8988T (cell line): ENCODE data around the gene C16orf95.
"Not testable (repeated sequence)": the region's sequence is repeated elsewhere in the genome, so short reads cannot be mapped to it uniquely, and the experiment has no call there.

Source experiments
- DNase-seq: peaks from one replicate; pipeline ENCODE4 v3.0.0; 2011

Gene C16orf95

DNA sequence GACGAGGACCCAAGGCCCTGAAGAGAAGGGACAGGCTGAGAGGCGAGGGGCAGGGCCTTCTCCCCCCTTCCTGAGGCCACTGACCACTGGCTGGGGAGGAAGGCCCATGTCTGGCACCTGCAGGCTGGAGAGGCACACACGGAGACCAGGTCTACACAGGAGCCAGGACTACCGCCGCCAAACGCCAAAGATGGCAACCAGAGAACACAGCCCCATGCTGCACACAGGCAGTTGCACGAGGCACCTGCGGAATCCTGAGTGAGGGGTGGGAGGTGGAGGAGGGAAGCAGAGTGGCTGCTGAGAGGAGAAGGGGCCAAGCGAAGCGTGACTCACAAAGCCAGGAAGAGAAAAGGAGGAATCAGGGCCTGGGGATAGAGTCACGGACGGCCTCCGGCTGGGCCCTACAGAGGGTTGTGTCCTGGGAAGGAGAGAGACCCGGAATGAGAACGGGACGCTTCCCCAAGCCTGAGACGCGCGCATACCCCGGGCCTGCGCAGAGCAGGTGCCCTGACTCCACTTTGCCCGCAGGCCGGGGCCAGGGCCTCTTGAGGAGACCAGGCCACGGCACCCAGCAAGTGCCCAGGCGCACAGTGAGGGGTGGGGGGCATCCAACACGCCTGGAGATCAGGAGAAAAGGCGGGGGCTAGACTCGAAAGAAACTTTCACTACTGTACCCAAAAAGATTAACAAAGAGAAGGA is 28.7 kb upstream of the C16orf95 start:
- no peak for DNase-seq

DNA sequence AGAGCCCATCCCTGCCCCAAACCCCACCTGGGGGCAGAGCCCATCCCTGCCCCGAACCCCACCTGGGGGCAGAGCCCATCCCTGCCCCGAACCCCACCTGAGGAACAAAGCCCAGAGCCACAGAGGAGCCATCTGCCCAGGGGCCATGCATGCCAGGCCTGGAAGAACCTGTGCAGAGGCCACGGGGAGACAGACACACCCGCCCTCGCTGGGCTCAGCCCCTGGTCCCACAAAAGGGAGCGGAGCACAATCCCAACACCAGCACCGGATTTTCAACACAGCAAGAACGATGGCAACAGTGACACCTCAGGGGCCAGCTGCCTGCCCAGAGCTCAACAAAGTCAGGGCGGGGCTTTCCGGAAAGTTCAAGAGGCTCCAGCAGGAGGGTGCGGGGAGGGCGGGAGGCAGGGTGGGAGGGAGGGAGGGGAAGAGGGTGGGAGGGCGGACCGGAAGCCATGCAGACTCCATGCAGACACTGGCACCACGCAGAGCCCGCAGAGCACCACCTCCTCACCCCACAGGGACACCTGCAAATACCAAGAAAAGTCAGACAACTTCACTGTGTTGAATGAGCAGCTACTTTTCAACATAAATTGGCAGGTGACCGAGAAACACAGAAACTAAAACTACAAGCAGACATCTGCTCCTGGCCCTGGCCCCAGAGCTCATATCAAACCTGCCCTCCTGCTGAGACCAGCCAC is 27.9 kb upstream of the C16orf95 start:
- no peak for DNase-seq

DNA sequence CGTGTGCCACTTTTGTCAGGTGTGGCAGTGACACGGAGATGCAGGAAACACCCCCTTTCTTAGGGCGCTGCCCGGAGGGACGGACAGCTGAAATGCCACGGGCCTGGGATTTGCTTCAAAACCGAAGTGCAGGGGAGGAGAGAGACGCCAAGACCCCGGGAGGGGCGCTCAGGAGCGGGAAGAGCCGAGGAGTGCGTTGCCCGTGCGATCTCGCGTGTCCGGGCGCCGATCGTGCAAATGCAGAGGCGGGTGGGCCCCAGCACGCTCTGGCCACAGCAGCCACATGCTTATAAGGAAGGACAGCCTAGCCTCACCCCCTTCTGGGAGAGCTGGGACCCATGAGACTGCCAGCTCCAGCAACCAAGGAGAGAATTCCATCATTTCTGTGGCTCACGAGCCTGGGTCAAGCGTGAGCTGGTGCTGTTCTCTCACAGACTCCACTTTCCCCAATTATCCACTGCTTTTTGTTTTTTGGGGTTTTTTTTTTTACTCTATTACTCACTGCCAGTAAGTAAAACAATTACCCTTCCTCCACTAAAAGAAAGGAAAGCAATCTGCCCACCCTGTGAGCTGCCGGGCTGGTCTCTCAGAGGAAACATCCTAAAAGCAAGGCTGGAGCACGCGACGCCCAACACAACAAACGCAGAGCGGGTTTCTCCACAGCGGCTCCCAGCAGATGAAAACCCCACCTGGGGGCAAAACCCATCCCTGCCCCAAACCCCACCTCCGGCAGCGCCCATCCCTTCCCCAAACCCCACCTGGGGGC is 27.2 kb upstream of the C16orf95 start:
- no peak for DNase-seq

DNA sequence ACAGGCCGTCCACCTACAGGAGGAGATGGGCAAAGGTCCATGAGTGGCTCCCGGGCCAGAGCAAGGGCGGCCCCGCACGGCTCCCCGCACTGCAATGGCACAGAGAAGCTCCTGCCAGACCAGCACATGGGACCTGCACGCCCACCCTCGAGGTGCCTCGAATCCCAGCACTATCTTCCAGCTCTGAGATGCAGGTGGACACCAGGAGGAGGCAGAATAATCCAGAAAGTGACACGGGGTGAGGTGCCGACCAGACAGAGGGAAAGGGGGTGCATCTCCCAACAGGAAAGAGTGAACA is 26.5 kb upstream of the C16orf95 start:
- no peak for DNase-seq

DNA sequence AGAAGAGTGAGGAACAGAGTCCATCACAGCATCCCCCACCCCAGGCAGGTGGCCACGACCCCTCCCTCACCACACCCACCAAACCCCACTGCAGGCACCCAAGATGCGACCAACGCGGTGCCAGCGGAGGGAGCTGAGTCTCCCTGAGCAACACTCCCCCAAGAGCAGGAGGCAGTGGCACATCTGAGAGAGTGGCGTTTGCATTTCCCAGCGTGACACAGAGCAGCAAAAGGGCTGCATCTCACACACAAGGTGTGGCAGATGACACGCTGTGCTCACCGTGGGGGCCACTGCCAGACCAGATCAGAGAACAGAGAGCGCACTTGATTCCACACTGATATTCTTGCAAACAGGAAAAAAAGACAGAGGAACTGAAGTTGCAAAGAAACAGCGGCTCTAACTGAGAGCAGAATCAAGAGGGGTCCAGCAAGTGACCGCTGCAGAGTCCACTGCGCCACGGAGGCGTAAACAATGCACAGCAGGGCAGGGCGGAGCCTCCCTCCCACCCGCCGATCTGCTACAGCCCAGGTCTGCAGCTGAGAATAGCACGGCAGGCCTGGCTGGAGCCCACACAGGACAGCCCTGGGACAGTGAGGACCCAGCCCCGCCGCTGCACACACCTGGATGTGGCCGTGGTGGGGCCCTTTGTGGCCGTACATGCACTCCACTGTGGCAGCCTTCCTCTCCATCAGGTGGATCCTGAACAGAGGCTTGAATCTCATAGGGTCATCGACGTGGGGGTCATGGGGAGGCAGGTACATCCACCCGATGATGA is 26.0 kb upstream of the C16orf95 start:
- no peak for DNase-seq

DNA sequence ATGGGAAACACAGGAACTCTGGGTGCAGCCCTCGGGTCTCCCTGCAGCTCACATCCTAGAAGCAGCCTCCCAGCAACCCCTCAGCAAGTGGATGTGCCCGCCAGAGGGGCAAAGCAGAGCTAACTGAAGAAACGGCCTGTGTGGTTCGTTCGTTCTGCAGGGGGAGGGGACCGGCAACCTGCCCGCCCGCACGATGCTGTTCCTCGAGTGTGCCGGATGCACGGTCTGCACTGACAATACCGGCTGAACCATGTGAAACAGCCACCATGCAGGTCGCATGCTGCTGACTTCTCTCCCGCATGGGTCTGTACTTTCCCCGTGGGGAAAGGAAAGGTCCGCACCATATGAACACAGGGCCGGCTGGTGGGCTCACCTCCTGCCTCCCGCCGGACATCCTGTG is 25.3 kb upstream of the C16orf95 start:
- DNase-seq: no peak

DNA sequence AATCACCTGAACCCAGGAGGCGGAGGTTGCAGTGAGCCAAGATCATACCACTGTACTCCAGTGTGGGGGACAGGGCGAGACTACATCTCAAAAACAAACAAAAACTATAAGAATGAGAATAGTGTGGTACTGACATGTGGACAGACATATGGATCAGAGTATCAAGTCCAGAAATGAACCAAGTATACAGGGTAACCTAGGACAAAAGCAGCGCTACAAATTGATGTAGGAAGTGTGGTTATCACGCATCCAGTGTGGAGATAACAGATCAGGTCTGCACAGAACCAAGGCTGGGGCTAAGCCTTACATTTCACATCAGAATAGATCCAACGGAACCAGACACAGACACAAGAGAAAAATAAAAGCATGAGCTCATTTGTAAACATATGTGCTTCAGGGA is 23.0 kb upstream of the C16orf95 start:
- no peak for DNase-seq

DNA sequence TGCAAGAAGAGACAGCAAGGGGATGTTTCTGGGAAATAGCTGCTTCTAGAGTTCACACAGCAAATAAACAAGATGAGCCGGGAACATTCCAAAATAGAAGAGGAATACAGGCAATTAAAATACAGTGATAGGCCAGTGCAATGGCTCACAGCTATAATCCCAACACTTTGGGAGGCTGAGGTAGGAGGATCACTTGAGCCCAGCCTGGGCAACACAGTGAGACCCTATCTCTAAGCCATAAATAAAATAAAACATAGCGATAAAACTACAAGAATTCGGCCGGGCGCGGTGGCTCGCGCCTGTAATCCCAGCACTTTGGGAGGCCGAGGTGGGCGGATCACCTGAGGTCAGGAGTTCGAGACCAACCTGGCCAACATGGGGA is 22.5 kb upstream of the C16orf95 start:
- DNase-seq: not testable (repeated sequence)

DNA sequence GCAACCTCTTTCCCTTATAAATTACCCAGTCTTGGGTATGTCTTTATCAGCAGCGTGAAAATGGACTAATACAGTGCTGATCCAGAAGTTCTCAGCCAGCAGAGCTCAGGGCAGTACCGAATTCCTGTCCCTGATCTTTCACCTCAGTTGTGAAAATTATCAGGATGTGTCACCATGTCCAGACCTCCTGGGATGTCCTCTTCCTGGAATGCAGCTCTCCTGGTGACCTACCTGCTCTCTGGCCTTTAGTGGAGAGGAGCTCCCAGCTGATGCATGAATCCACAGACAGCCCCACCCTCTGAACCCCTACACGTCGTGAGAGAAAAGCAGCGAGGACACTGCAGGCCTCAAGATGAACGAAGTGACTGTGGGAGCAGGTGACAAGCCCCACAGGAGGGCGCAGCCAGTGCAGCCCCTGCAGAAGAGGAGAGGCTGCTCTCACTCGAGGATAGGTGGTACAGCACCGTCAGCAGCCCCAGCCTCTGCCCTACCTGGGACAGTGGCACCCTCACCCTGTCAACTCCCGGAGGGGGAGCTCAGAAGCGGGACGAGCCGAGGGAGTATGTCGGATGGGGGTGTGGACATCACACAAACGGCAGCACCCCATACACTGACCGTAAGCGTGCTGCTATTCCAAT is 22.0 kb upstream of the C16orf95 start:
- DNase-seq: no peak

DNA sequence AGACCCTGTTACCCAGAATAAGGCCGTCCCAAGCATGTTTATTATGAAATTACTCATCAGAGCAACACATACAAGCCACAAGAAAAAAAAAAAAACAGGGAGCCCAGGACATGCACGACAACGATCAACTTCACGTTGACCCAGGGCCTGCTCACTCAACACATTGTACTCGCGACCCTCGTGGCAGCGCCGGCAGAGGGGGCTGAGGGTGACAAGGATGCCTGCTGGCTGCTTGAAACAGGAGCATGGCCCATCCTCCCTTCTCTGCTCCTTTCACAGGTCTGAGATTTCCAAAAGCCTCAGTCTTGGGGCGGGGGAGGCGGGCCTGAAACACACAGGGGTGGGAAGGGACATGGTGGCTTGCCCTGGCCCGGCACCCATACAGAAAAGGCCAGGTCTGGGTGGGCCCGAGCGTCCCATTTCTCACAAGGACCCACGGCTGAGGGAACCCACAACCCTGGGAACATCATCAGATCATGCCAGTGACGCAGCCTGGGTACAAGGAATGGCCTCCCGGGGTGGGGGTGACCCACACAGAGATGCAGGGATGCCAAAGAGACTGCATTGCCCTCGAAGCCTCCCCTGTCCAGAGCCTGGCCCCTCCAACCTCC is 21.1 kb upstream of the C16orf95 start:
- DNase-seq: no peak

DNA sequence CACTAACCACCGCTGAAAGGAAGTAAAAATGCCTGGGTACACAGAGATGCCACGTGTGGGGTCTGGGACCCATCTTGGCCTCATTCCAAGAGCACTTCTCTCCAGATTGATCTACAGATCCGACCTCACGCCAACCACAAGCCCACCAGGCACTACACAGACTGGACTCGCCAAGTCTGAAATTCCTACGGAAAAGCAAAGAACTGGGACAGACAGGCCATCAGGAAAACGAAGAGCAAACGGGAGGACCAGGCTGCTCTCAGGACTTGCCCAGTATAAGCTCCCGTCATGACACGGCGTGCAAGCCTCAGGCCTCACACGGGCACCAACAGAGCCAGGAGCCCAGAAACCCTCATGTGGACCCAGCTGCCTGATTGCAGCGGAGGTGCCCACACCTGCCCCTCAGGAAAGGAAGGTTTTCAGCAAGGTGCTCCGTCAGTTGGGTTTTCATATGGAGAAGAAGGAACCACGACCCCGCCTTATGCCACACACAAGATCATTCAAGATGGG is 20.1 kb upstream of the C16orf95 start:
- no peak for DNase-seq

DNA sequence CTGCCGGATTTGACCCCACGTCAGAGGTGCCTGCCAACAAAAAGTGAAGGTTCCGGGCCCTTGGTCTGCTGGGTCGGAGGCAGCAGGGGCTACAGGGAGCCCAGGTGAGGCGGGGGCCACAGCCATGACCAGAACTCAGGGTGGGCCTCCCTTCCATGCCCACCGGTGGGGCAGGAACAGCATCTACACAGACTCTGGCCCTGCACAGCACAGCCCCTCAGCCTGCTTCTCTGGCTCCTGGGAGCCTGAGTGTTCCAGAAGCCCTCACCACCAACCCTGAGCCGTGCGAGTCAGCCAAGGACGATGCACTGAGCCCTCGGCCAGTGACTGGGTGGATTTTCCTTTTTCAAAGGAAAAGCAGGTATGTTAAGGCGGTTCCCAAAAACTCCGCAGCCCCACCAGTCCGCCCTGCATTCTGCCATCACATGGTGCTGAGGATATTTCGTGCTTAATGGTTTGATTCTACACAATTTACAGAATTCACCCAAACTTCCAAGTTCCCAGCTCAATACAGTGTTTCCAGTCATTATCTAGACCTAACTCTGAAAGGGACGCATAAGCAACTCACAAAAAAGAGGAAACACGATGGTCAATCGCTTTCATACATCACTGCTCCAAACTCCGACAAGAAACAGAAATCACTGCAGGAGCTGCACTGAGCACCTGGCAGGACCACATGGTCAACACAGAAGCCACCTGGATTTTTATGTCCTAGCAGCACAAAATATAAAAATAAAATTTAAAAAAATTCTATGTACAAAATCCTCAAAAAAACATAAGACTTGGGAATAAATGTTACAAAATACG is 19.4 kb upstream of the C16orf95 start:
- no peak for DNase-seq

DNA sequence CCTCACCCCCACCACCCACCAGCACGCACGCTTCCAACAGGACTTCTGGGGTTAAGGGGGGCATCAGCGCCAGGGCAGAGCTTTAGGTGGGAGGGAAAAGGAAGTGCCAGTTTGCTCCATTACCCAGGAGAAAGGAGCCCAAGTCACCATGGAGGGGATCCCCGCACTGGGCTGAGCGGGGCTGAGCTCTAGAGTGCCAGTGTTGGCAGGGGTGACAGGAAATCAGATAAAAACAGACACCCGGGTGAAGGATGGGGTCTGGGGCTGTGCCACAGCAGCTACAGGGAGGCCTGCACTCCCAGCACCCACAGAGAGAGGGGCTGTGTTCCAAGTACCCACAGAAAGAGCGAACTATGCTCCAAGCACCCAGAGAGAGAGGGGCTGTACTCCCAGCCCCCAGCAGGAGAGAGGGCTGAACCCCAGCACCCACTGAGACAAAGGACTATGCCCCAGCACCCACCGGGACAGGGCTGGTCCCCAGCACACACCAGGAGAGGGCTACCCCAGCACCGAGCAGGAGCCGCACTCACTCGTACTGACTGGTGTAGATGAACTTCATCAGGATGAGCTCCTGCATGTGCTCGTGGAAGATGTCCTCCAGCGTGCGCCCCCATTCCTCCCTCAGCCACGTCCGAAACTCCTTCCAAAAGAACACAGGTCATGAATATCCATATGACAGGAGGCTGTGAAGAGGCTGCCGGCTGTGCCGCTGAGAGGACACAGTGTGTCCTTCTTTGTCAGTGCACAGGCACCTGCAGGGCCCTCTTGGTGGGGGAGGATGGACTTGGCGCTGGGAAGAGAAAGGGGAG is 18.6 kb upstream of the C16orf95 start:
- no peak for DNase-seq

DNA sequence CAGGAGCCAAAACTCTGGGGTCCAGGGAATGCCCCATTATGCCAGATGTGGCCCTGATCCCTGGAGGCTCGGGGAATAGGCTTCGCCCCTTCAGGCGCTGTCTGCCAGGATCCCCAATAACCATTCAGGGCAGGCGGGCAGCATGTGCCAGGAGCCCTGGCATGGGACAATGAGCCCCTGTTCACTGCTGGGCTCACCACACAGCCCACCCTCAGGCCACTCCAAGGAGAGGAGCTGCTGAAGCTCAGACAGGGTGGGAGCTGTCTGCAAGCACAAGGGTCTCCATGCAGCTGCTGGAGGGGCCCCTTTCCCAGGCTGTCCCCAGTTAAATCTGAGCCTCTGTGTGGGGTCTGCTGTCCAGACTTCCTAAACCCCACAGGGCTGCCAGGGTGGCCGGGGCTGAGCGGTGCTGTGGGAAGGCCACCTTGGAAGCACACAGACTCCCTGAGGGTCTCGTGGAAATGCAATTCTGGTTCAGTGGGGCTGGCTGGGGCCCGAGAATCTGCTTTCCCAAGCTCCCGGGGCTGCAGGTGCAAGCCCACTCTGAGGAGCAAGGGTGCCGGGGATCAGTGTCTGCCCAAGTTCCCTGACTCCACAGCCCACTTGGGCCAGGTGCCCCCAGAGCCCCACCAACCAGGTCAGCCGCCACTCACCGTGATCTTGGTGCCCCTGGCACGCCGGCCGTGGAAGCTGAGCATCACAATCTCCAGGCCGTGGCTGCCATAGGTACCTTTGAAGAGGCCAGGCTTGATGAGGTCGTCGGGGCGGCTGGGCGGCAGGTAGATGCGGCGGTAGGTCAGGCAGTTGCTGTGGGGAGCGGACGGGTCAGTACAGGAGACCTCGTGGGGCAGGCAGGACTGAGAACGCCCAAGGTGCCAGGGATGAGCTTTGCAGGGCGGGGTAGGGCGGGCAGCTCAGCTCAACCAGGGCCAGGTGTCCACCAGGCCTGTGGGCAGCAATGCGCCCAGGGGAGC is 17.7 kb upstream of the C16orf95 start:
- DNase-seq: no peak

DNA sequence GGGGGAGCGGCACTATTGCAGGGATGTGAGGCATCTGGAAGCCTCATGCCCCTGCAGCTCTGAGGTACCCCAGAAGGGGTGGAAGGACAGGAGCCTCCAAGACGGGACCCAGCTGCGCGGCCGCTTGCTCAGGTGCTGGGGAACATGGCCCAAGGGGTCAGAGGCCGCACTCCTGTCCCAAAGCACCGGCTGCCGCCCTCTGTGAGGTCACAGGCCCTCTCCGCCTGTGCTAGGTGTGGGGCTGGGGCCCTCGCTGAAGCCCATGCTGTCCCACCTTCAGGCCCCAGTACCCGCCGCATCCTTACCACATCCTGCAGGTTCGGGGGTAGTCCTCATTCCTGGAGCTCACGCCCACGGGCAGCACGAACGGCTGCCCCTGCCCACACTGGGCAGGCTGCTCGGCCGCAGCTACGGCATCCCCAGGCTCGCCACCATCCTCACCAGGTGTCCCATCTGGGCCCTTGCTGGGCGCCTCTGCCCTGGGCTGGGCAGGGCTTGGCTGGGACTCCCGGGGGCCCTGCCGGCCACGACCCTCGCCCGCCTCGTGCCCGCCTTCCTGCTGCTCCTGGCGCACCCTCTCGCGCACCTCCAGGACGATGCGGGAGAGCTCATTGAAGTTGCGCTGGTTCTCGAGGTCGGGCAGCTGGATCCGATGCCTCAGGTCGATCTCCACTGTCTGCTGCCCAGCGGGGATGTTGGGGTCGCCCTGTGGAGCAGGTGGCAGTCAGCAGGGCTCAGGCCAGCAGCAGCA is 16.6 kb upstream of the C16orf95 start:
- peak; percentile 26 for DNase-seq

DNA sequence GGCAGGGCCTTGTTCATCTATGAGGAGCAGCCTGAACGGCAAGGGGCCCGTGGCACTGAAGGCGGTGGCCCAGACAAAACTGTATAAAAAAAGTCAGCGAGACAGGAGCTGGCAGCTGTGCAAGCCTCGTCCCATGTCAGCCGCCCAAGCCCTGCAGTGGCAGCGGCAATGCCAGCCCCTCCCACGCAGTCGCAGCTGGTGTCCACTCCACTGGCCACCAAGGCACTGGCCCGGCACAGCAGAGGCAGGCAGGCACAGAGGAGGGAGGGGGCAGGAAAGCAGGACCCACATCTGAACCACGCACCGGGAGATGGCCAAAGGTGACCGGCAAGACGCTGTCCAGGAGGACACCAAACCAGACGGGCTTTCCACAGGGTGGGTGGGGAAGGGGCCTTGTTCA is 15.9 kb upstream of the C16orf95 start:
- DNase-seq: no peak

DNA sequence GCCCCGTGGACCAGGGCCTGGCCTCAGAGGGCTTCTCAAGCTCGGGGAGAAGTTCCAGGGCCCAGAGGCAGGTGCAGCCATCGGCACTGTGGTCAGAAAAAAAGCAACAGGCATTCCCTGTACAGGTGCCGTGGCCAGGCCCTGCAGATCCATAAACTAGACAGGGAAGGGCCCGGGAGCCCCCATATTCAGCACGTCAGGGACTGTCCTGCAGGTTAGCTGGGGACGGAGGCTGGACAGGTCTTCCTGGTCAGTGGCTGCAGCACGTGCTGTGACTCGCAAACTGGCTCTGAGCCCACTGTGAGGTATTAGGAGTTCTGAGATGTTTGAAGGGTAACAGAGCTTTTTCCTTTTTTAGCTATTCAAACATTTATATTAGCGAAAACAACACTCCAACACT is 15.0 kb upstream of the C16orf95 start:
- no peak for DNase-seq

DNA sequence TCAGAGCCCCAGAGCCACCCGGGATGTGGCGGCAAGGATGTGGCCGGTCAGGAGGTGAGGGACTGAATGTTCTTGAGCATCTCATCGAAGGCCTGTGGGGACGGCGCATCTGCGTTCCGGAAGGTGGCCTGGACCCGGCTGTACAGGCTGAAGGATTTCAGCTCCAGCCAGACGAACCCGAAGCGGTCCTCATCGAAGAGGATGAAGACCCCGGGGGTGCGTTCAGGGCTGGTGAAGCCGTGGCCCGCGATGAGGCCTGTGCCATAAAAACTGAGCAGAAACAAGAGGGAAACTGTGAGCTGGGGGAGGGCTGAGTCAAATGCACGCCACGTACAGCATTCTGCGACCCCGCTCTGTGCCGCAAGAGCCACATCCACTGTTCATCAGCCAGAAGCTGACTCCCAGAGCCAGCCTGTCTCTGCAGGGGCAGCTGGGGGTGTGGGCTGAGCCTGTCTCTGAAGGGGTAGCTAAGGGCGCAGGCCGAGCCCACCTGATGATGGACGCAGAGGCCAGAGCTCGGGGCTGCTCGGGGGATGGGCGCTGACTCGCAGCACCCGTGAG is 14.1 kb upstream of the C16orf95 start:
- peak; percentile 27 for DNase-seq
